ENCODE results near the gene FRMPD3.

The FRMPD3 gene

DNA sequence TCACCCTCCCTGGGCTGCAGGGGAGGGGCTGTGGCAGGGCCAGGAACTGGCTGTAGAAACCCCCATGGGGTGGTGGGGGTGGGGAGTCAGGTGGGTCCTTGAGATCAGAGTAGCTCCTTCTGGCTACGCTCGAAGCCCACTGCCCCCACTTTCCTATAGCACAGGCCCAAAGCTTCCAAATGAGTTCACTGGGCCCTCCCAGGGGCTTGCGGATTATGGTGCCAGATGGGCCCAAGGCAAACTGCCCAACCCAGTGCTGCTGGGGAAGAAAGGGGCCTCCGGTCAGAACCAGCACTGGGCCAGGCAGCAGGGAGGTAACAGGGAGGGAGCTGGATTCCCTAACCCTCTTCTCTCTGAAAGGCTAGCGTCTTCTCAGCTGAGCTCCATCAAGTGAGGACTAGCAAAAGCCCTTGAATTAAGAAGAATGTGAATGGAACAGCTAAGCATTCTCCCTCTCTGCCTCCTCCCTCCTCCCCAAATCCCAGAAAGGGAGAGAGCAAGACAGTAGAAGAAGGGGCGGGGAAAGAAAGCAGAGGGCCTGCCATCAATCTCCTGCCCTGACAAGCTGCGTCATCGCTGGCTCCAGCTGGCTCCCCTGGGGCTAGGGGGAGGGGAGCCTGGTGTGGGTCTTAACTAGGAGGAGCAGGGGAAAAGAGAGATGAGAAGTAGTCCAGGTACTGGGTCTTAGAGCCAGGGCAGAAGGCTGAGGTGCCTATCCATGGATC is 34.7 kb downstream of the FRMPD3 start:
- DNase-seq (ENCODE audit: low read depth, low spot score) = peak; percentile 34
- H3K9me3 ChIP-seq (ENCODE audit: low read depth, low read length) = no peaks in the 10 kb centered on the region
- H3K27ac ChIP-seq = no peak overlapping the region
- H3K9ac ChIP-seq (ENCODE audit: insufficient read length) = no peak overlapping the region
- no peaks in the 10 kb centered on the region for H3K36me3 ChIP-seq (ENCODE audit: insufficient read depth, low read length)
- no peak overlapping the region for H3K4me3 ChIP-seq
- TF ChIP-seq FOXP2 (optimal IDR thresholded peaks at IDR 0.05; ENCODE audit: control extremely low read depth, extremely low read length, insufficient read depth) (no peak), POLR2AphosphoS5 (IDR thresholded peaks at IDR 0.05; ENCODE audit: borderline replicate concordance, low read depth, low read length) (no peak), EZH2 (IDR thresholded peaks at IDR 0.05) (no peak)

DNA sequence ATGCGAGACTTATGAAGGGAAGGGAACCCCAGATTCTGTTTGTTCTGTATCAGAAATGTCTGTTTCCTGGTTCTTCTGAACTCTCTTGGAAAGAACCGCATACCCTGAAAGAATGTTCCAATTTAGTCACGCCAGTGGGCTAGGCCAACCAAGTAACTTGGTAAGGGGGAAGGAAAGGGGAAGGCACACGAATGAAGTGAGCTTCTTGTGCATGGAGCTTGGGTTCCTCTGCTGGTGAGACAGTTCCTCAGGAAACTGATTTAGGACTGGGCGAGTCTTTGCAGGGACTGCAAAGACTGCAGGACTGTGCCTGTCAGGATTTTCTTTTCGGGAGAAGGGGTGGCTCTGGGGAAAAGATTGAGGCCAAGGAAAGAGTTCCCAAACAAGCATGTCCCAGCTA is 35.6 kb downstream of the FRMPD3 start:
- DNase-seq (ENCODE audit: low read depth, low spot score) = peak; percentile 20
- Histone ChIP-seq H3K4me3 (0 out of 2 replicates have a peak overlapping the region, but pooled peaks have one; percentile 28), H3K36me3 (ENCODE audit: insufficient read depth, low read length) (no peaks in the 10 kb centered on the region), H3K27ac (0 out of 2 replicates have a peak overlapping the region, but pooled peaks have one; percentile 33), H3K9ac (ENCODE audit: insufficient read length) (no peak overlapping the region), H3K9me3 (ENCODE audit: low read depth, low read length) (no peaks in the 10 kb centered on the region)
- TF ChIP-seq EZH2 (IDR thresholded peaks at IDR 0.05) = no peak

DNA sequence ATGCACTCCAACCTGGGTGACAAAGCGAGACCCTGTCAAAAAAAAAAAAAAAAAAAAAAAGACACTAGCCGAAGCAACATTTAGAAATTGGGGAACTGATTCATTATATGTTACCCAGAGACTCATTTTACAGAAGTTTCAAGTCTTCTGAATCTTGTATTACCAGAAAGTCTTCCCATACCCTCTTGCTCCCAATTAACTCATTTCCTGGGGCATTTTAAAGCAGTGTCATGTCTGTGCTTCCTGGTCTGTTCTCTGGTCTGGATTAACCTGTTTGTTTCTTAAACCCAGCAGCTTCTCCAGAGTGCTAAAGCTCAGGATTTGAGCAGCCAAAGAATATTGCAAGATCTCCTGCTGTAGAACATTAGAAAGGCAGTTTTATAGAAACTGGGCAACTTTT is 43.7 kb downstream of the FRMPD3 start:
- Histone ChIP-seq H3K36me3 (ENCODE audit: insufficient read depth, low read length) (no peaks in the 10 kb centered on the region), H3K9ac (ENCODE audit: insufficient read length) (no peak overlapping the region), H3K27ac (no peak overlapping the region), H3K9me3 (ENCODE audit: low read depth, low read length) (no peaks in the 10 kb centered on the region), H3K4me3 (no peak overlapping the region)
- TF ChIP-seq POLR2AphosphoS5 (IDR thresholded peaks at IDR 0.05; ENCODE audit: borderline replicate concordance, low read depth, low read length) = no peak
- TF ChIP-seq EZH2 (IDR thresholded peaks at IDR 0.05) = no peak
- no peak for TF ChIP-seq FOXP2 (optimal IDR thresholded peaks at IDR 0.05; ENCODE audit: control extremely low read depth, extremely low read length, insufficient read depth)
- no peak for DNase-seq (ENCODE audit: low read depth, low spot score)

DNA sequence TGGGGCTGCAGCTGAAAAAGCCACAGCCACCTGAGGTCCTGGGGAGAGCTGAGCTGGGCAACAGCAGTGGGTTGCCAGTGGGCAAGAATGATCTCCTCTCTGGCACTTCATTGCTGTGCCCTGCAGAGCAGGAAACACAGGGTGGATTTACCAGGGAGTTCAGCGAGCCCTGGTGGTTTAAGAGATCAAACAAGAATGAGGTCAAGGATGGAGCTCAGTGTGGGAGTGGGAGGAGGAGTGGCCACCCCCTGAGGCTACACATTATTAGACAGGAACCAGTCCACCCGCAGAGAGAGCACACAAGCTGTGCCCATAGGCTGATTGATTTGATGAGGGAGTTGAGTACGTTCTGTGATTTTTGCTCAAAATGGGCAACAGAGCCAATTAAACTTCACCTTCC is 47.3 kb downstream of the FRMPD3 start:
- Histone ChIP-seq H3K4me3 (no peak overlapping the region), H3K36me3 (ENCODE audit: insufficient read depth, low read length) (no peaks in the 10 kb centered on the region), H3K9me3 (ENCODE audit: low read depth, low read length) (no peaks in the 10 kb centered on the region), H3K27ac (no peak overlapping the region), H3K9ac (ENCODE audit: insufficient read length) (no peak overlapping the region)
- no peak for DNase-seq (ENCODE audit: low read depth, low spot score)
- TF ChIP-seq FOXP2 (optimal IDR thresholded peaks at IDR 0.05; ENCODE audit: control extremely low read depth, extremely low read length, insufficient read depth) = no peak
- no peak for TF ChIP-seq POLR2AphosphoS5 (IDR thresholded peaks at IDR 0.05; ENCODE audit: borderline replicate concordance, low read depth, low read length)
- TF ChIP-seq EZH2 (IDR thresholded peaks at IDR 0.05) = no peak

Measured in SK-N-MC (cell line).